ENCODE data around the gene ABHD1.

- TF ChIP-seq, protein P1, sequence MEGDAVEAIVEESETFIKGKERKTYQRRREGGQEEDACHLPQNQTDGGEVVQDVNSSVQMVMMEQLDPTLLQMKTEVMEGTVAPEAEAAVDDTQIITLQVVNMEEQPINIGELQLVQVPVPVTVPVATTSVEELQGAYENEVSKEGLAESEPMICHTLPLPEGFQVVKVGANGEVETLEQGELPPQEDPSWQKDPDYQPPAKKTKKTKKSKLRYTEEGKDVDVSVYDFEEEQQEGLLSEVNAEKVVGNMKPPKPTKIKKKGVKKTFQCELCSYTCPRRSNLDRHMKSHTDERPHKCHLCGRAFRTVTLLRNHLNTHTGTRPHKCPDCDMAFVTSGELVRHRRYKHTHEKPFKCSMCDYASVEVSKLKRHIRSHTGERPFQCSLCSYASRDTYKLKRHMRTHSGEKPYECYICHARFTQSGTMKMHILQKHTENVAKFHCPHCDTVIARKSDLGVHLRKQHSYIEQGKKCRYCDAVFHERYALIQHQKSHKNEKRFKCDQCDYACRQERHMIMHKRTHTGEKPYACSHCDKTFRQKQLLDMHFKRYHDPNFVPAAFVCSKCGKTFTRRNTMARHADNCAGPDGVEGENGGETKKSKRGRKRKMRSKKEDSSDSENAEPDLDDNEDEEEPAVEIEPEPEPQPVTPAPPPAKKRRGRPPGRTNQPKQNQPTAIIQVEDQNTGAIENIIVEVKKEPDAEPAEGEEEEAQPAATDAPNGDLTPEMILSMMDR (IDR thresholded peaks at IDR 0.05; ENCODE audit: low read depth, low read length, missing input control) = no peak
- no peak for TF ChIP-seq GABPA (IDR thresholded peaks at IDR 0.05 in 1 of 2, conservative IDR thresholded peaks at IDR 0.05 in 1 of 2)
These were observed 14.5 kb upstream of the ABHD1 start for GRCh38 chr2:27109083-27109482.
